HL-60 (cell line): ENCODE measurements around the gene SRPK2.

Experiments
- GABPA ChIP-seq: IDR thresholded peaks from 2 replicates; pipeline ENCODE4 v1.6.1; 2012; ENCODE audit warnings: low read depth
- TF ChIP-seq, protein P1 (sequence below): IDR thresholded peaks from one replicate; pipeline ENCODE4 v1.5.1; 2011; ENCODE audit warnings: low read length, control low read depth, inconsistent platforms; ENCODE audit not compliant: insufficient read depth

- TF ChIP-seq, protein P1, sequence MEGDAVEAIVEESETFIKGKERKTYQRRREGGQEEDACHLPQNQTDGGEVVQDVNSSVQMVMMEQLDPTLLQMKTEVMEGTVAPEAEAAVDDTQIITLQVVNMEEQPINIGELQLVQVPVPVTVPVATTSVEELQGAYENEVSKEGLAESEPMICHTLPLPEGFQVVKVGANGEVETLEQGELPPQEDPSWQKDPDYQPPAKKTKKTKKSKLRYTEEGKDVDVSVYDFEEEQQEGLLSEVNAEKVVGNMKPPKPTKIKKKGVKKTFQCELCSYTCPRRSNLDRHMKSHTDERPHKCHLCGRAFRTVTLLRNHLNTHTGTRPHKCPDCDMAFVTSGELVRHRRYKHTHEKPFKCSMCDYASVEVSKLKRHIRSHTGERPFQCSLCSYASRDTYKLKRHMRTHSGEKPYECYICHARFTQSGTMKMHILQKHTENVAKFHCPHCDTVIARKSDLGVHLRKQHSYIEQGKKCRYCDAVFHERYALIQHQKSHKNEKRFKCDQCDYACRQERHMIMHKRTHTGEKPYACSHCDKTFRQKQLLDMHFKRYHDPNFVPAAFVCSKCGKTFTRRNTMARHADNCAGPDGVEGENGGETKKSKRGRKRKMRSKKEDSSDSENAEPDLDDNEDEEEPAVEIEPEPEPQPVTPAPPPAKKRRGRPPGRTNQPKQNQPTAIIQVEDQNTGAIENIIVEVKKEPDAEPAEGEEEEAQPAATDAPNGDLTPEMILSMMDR: no peak
- TF ChIP-seq GABPA: no peak
Measured at GRCh38 chr7:105218939-105219770, 169.6 kb downstream of the SRPK2 start.
